SK-N-MC (cell line): ENCODE results near the gene FRAT2.

Experiments used
- EZH2 ChIP-seq: fragments of 200-600 bp; sonication (generic); IDR thresholded peaks from one replicate; pipeline ENCODE4 v1.6.1; 2017; ENCODE audit warnings: antibody characterized with exemption
- FOXP2 ChIP-seq: optimal IDR thresholded peaks from 2 replicates; pipeline ENCODE3; 2011; ENCODE audit warnings: mild to moderate bottlenecking, moderate library complexity; ENCODE audit not compliant: insufficient read depth; ENCODE audit errors: extremely low read length, control extremely low read depth
- POLR2AphosphoS5 ChIP-seq: IDR thresholded peaks from 2 replicates; pipeline ENCODE4 v1.6.1; 2012; ENCODE audit warnings: mild to moderate bottlenecking, low read depth, low read length, borderline replicate concordance

DNA sequence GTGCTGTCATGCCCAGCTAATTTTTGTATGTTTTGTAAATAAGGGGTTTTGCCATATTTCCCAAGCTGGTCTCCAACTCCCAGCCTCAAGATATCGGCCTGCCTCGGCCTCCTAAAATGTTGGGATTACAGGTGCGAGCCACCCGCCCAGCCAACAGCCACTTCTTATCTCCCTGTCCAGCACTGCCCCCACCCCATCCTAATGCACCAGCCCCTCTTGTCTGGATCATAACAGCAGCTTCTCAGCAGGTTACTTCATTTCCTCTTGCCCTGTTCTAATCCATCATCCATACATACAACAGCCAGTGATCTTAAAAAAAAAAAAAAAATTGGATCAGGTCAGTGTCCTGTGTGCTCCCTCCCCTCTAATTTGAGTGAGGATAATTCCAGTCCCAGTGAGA, 12.8 kb upstream of the FRAT2 start:
- TF ChIP-seq POLR2AphosphoS5 (no peak), EZH2 (no peak), FOXP2 (no peak)
